Non-pigmented ciliary epithelial cell (primary cell): ENCODE results near the gene PRCC.

Experiments used
- DNase-seq: peaks from one replicate; pipeline ENCODE4 v3.0.0-alpha.2; 2010; ENCODE audit warnings: low read depth

PRCC gene

DNA sequence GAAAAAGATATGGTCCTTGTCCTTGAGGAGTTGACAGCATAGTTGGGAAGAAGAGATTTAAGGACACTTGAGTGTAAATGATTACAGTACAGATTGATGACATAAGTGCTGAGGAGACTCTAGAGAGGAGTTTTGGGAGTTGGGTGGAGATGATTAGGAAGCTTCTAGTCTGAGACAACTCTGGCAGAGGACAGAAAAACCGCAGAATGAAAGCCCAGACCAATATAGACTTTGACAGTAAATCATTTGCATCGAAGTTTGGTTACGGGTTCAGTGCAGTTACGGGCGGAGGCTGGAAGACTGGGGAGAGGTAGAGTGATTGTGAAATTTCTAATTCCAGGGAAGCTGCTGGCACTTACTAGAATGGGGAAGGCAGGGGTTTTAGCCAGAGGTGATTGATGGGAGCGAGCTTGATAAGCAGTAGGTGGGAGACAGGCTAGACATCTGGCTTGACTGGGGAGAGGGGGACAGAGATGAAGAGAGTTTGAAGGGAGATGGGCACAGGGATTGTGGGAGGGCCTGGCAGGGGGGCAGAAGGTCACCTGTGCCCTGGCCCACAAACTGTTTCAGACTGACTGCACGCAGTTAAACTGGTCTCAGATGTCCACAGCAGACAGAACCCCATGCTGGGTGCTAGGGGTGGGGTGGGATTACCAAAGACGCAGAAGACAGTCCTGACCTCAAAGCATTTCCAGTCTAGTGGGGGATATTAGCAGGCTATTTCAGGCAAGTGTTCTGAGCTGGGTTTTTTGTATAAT is 29.2 kb downstream of the PRCC start:
- no peak for DNase-seq

DNA sequence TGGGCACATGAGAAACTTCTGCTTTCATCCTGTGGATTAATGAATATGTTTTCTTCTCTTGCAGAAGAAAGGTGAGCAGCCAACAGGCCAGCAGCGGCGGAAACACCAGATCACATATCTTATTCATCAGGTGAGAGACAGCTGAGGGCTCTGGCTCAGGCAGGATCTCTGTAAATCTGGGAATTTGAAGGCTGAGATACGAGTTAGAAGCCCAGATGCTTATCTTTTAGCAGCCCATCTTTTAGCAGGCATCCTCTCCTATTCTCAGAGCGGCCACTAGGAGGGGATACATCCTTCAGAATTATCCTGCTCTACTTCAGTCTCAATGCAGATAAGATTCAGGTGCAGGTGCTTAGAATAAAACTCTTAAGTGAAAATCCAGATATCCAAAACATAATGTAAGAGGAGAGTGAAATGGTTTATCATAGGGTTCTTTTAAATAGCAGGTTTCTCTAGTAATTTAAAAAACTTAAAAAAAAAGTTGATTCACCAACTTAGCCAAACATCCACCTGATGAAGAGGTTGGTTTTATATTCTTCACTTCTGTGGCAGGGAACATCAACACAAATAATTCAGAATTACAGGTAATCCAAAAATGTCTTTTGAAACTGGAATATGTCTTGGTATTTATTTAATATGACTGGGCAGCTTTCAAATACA is 30.0 kb downstream of the PRCC start:
- DNase-seq: no peak

DNA sequence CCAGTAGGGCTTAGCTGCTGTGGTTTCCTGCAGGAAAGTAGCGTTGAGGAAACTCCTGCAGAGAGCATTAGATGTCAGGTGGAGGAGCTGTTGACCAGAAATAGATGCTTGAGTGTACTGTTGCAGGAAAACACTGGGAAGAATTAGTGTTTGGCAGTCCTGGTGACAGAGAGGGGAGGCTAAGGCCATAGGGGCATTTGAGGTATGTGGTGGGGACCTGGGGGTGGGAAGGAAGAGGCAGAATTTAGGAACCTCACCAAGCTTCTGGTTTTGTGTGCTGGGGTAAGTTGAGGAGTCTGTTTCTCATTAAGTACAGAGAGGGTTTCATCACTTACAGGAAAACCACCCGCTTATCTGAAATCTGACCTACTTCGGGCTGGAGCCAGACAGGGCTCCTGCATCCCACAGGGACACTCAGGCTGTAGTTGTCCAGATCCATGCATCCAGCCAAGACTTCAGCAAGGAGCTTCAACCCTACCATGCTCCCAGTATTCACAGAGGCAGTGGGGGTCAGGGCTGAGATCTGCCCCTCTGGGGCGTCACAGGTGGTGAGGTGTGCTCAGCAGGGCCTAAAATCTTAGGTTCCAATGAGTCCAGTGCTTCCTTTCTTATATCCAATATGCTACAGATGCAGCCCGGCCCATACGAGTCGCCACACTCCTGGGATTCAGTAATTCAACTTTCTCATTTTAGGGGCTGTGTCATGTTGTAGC is 34.2 kb downstream of the PRCC start:
- no peak for DNase-seq

DNA sequence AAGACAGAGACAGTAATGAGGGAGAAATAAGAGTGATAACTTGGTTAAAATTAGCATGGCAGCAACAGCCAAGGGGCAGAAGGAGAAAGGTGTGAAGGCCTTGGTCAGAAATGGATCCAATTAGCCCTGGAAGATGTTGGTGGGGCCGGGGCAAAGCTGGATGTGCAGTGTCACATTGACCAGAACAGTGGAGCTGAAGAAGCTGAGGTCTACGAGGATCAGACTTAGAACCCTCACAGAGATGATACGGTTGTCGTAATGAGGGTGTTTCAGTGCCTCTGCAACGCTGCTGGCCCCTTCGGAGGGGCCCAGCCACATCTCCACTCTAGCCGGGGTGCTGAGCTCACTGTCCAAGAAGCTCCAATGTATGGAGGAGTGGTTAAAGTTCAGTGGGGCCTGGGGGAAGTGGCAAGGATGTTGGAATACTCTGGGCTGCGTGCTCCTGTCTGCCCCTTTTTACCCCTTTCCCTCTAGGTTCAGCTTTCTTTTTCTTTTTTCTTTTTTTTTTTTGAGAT is 35.1 kb downstream of the PRCC start:
- DNase-seq: no peak

DNA sequence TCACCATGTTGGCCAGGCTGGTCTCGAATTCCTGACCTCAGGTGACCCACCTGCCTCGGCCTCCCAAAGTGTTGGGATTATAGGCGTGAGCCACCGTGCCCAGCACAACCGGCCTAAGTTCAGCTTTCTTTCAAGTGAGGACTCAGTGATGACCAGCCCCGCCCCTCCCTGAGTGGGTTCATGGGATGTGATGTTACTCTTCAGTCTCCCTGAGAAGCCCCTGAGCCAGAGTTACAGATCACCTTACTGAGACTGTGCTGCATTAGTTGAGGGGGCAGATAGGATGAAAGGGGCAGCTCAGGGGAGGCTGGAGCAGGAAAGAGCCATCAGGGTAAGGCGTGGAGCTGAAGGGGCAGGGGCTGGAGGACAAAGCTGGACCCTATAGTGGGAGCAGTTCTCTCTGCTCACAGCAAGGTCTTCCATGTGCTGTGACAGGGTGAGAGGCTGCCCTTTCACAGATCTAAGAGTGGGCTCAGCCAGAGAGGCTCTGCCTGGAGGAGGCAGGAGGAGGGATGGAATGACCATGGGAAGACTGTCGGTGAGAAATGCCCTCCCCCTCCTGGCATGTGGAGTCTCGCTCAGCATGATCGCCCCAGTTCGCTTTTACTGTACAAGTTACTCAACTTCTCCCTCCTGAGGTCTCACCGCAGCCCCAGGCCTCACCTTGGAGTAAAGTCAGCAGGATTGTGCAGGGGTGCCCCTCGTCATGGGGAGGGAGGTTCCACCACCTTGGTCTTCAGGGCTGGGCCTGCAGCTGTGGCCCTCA is 35.9 kb downstream of the PRCC start:
- no peak for DNase-seq

DNA sequence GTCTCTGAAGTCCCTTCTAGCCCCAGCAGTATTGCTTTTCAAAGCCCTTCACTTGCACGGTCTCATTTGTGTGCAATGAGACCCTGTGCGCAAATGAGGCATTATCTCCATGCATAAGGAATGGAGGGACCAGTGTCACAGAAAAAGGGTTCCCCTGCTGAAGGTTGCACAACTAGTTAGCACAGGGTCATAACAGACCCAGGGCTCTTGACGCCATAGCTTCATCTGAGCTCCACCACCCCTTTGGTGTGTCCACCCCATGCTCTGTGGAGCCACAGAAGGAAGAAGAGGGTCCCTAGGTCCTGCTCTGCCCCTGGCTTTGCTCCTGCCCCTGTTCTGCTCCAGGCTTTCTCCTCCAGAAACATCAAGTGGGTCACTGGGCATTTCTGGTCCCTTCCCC is 36.7 kb downstream of the PRCC start:
- DNase-seq: no peak

DNA sequence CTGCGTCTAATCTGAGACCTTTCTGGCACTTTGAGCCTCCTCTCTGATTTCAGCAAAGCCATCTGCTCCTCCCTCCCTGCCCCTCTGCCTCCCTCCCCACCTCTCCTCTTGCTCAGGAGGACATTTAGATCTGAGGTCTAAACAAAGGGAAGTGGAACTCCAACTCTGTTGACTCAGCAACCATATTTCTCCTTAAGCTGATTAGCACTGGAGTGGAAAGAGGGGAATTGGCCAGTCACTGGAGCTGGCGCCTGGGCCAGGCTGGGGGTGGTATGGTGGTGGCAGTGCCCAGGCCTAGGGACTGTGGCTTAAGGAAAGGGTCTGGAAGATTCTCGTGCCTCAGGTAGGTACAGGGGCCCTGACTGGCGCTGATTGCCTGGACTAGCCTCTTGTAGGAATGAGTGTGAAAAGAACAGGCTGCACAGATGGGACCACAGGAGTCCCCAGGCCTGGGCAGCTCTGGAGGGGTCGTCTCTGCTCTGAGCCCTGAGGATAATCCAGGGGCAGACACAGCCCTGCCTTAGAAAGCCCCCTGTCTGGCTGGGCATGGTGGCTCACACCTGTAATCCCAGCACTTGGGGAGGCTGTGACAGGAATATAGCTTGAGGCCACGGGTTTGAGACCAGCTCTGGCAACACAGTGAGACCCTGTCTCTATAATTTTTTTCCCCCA is 37.4 kb downstream of the PRCC start:
- DNase-seq: no peak

DNA sequence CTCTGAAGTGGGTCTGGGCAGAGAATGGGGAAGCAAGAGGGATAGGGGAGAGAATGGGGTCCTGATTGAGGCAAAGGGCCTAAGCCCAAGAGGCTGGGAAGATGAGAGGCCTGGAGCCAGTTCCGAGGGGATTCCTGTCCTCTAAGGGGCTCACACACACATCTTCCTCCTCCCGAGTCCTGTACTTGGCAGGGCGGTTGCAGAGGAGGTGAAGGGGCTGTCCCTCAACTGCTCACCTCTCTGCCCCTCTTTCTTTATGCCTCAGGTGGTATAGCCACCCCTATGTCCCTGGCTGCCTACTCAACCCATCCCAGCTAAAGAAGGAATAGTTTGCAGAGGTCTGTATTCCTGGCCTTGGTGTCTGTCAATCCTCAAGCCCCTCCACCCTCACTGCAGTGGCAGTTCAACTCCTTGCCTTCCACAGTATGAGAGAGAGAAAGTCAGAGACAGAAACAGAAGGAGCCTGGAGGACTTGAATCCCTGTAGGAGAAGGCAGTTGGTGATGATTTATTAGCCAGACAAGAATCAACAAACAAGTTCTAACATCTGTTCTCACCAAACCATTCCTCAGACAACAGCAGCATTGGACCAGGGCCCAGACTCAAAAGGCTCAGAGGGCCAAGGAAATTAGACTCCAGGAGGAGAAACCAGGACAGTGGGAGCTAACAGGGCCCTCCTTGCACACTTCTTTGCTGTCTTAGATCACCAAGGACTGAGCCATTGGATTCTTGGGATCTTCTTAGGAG is 38.6 kb downstream of the PRCC start:
- no peak for DNase-seq

DNA sequence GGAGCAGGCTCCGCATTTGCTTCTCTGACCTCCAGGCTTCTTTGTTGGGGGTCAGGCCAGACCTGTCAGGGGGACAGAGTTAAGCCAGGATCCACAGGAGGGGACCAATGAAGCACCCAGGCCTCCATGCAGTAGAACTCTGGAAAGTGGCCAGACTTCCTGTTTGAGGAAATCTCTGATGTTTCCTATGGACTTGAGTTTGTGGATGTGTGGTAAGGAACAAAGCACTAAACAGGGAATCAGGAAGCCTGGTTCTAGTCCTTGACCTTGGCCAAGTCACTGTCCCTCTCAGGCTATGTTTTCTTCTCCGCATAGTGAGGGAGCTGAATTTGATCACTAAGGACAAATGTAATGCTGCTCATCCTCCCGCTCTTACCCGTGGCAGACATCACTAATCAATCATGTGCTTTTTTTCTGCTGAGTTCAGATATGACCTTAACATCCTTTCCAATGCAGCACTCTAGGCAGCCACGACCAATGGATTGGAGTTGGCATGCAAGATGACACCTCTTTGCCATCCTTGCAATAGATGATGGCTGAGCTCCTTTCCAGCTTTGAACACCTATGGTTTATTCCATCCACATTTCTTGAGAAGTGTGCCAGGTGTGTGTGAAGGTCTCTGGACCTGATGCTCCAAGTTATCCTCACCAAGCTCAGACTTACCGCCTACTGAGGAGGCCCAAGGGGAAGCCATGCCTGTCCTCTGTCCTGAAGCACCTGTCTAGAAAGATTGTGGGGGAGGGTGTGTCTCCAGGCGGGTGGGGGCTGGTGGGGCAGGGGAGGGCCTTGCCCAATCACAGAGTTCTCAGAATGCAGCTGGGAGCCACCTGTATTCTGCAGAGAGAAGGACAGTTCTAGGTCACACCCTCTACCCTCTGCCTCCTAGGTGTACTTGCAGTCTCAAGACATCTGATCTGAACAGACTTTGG is 39.4 kb downstream of the PRCC start:
- DNase-seq: no peak

DNA sequence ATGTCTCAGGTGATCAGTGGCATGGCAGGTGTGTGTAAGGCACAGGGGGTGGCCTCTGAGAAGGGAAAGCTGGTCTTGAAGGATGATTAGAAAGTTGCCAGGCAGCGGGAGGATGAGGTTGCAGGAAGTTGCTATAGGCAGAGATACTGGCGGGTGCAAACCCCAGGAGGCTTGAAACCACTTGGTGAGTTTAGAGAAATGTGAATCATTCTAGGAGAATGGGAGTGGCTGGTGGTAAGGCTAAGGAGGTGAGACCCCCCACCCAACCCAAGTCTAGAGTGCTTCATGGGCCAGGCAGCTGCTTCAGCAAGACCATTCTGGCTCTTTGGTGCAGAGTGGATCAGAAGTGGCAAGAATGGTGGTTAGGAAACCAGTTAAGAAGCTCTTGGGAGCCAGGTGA is 40.3 kb downstream of the PRCC start:
- no peak for DNase-seq

DNA sequence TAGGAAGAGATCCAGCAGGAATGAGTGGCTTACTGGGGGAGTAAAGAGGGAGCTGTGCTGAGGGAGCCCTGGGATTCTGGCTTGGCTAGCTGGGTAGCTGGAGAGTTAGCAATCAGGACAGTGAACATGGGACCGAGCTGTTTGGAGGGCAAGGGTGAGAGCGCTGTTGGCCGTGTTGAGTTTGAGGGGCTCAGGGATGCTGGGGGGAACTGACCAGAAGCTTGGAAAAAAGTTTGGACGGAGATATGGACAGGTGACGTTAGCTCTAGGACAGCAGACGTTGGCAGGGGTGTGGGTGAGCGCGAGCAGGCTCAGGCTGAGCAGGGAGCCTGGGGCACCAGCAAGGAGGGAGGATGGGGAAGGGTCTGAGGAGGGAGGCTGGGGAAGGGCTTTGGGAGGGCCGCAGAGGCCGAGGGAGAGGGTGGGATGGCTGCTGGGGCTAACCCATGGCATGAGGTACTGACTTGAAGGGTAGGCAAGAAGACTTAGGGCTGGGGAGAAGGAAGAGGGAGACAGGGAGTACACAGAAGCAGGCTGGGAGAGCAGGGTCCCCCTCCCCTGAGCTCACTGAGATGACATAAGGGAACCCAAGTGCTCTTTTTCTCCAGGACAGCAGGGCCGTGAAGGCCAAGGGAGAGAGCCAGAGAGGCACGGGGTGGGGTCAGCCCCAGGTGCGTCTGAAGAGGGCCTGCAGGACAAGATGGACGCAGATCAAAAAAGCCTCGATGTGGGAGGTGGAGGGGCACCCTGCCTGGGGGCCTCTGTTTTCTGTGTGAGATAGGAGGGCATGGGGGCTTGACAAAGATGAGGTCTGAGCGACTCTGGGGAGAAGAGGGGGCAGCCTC is 41.1 kb downstream of the PRCC start:
- DNase-seq: no peak

DNA sequence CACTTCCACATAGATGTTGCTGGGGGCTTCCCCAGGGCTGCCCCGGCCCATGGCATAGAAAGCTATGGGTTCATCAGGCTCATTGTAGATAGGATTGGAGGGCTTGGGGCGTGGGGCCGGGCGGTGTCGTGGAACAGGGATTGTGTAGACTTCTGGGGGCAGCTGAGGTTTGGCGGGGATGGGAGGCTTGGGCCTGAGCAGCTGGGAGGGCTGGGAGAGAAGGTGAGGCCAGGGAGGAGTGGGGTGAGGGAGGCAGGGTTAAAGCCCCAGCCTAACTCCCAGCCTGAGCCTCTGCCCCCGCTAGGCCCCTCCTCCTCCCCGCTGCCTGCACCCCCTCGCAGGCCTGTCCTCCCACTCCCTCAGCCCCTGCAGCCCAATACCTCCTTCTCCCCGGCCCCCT is 41.9 kb downstream of the PRCC start:
- no peak for DNase-seq

DNA sequence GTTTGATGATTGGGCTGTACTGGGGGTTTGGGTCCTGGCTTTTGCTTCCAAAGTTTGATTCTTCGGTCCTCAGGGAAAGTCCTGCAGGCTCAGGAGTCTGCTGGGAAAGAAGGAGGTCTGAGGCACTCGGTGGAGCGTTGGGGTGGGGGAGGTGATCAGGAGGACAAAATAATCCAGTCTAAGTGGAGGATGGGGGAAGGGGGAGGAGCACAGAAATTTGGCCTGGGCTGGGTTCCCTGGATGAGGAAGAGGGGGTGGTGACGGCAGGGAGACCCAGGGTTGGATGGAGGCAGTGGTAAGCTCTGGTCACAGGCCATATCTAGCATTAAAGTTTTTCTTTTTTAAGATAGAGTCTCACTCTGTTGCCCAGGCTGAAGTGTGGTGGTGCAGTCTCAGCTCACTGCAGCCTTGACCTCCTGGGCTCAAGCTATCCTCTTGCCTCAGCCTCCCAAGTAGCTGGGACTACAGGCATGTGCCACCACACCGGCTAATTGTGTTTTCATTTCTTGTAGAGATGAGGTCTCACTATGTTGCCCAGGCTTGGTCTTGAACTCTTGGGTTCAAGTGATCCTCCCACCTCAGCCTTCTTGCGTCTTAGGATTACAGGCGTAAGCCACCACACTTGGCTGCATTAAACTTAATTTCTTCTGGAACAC is 42.5 kb downstream of the PRCC start:
- no peak for DNase-seq

DNA sequence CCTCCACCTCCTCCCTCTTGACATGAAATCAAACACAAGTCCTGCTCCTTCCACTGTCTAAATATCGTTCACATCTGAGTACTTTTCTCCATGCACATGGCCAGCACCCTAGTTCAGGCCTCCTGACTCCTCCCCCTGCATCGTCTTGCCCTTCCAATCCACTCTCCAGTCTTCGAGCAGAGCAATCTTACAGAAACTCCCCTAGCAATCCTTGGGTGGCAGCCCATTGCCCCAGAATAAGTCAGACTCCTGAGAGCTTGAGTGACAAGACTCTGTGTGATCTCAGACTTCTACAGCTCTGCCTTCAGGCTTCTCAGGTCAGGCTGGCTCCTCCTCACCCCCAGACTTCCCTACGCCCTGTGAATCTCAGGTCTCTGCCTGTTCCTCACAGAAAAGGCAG is 43.8 kb downstream of the PRCC start:
- DNase-seq: no peak

DNA sequence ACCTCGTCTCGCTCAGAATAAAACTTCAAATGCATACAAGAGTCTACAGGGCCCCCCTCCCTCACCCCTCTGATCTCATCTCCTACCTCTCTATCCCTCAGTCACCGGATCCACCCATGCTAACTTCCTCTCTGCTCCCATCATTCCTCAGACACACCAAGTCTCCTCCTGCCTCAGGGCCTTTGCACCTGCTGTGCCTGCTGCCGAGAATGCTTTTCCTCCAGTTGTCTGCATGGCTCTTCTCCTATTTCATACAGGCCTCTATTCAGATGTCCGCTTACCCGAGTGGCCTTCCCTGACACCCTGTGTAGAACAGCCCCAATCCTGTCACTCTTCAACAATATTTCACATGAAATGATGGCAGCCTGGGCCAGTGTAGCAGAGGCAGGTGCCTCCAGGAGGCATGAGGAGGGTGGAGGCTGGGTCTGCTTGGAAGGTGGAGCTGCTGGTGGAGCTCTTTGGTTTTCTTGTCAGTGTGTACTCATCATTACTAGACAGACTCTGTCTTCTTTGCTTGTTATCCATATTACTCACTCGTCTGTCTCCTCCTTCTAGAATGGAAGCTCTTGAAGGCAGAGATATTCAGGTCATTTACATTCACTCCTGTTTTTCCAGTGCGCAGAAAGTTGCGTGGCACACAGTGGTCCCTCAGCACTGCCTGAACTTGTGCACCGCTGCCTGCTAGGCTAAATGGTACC is 45.1 kb downstream of the PRCC start:
- DNase-seq: no peak

DNA sequence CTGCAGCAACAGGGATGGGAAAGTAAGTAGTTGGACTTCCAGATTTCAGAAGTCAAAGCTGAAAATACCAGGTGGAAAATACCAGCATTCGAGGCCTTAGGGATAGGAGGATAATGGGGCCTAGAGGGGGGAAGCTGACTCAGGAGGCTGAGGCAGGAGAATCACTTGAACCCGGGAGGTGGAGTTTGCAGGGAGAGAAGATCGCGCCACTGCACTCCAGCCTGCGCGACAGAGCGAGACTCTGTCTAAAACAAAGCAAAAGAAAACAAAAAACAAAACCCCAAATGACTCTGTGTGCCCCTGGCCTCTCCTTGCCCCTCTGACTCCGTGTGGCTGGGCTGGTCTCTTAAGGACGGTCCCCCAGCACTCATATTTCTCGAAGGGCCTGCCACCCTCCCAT is 46.0 kb downstream of the PRCC start:
- no peak for DNase-seq

DNA sequence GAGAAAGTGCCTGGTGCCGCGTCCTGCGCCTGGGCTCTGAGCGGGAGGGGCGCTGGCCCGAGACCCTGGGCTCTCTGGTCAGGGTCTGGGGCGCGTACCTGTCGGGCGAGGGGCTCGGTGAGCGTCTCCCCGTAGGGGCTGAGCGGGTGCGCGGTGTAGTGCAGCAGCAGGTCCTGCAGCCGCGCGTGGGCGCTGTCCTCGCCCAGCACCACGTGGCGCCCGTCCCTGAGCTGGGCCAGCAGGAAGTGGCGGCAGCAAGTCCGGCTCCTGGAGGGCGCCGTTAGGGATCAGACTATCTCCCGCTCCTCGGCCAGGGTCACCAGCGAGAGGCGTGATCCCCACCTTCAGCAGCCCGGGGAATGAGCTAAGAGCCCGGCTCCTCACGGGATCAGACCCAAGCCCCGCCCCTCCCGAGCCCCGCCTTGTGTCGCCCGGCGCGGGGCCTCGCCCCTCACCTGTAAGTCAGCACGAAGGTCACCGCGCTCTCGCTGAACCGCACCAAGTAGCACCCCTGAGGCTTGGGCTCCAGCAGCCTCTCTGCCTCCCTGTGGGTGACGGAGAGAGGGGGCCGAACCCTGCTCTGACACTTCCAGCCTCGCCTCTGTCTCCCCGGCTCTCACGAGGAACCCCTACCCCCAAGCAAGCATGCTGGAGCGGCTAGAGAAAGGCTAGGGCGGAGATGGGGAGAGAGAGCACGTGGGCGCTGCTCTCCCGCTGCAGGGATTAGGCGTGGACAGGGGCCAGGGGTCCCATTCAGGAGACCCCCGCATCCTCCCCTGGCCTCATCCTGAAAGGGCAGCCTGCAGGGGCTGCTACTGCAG is 46.6 kb downstream of the PRCC start:
- DNase-seq: no peak
